Skeletal muscle cell (primary cell): ENCODE data around the gene IRX2.

ENCODE experiments used
- DNase-seq: peaks from one replicate; pipeline ENCODE4 v3.0.0-alpha.2; 2010; ENCODE audit warnings: low read depth
- H3K4me3 ChIP-seq: 2 replicates; pipeline ENCODE4 v1.5.1; 2011; ENCODE audit warnings: low read depth, mild to moderate bottlenecking, control low read depth, low read length, moderate library complexity

Gene IRX2

GRCh38 chr5:2757563-2758351, 6.3 kb upstream of the IRX2 start:
- H3K4me3 ChIP-seq = no peak overlapping the region
- peak; percentile 60 for DNase-seq

DNA sequence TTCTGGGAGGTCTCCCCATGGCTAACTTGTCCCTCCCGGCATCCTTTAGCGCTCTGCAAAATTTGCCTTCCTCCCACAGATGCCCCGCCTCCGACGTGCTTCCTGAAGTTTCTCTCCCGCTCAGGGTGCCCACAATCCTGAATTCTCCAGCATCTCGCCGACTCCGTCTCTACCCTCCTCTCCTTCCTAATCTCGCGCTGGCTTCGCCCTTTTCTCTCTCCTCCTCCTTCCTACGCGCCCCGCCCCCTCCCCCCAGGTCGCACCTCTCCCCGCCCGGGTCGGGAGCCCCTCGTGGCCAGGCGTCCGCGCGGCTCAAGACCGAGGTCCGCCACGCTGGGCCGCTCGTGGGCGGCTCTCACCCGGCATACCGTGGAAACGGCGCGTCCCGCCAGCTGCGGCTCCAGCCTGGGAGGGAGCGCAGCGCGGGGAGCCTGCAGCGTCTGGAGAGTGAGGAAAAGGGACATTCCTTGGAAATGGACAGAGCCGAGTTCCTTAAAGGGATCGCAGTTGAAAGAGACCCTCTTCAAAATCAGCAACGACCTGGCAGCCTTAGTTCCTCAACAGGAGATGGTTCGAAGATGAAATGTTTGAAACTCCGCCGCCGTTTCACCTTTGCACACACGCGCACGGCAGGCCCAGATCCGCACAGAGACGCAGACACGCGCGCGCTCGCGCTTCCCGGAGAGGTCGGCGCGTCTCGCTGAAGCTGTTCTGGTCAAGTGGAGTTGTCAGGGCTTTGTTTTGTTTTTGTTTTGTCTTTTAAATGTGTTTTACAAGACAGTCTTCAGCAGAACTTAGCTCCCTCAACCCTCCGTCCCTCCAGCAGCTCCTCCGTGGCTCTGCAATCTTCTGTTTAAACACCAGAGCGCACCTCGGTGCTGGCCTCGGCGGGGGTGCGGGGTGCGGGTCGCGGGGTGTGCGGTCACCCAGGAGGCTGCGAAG, 5.0 kb upstream of the IRX2 start:
- no peak for DNase-seq
- H3K4me3 ChIP-seq = peak overlapping the region; percentile 36

- H3K4me3 ChIP-seq = peak overlapping the region; percentile 36
- DNase-seq = no peak
Measured at GRCh38 chr5:2755681-2756171, 4.2 kb upstream of the IRX2 start.

DNA sequence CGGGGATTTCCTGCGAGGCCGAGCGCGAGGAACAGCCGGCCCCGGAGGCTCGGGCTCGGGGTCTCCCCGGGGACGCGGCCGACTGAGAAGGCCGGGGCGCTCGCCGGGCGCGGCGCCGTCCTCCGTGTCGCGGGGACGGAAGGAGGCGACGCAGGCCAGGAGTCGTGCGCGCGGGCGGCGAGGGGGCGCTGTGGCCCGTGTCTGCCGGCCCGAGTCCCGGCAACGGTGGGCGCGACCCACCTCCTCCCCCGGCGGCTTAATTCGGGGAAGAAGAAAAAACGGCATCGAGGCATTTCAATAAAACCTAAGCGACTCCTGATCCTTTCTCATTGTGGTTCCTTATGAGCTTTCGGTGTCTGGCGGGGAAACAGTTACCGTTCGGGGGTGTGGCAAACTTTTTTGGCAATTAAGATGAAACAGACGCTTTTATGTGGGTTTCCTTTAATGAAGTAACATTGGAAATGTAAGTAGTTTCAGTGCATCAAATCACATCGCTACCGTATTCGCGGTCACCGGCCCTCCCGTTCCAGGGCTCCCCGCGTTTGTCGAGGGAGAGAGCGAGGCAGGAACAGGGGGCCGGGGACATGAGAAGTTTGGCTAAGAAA, 3.7 kb upstream of the IRX2 start:
- no peak for DNase-seq

GRCh38 chr5:2754581-2755075, 3.2 kb upstream of the IRX2 start:
- no peak for DNase-seq
- no peak overlapping the region for H3K4me3 ChIP-seq

More for the DNA sequence above, 3.7 kb upstream of the IRX2 start:
- H3K4me3 ChIP-seq = no peak overlapping the region

- peak overlapping the region; percentile 37 for H3K4me3 ChIP-seq
- no peak for DNase-seq
Measured at GRCh38 chr5:2753452-2754420, 2.3 kb upstream of the IRX2 start.

DNA sequence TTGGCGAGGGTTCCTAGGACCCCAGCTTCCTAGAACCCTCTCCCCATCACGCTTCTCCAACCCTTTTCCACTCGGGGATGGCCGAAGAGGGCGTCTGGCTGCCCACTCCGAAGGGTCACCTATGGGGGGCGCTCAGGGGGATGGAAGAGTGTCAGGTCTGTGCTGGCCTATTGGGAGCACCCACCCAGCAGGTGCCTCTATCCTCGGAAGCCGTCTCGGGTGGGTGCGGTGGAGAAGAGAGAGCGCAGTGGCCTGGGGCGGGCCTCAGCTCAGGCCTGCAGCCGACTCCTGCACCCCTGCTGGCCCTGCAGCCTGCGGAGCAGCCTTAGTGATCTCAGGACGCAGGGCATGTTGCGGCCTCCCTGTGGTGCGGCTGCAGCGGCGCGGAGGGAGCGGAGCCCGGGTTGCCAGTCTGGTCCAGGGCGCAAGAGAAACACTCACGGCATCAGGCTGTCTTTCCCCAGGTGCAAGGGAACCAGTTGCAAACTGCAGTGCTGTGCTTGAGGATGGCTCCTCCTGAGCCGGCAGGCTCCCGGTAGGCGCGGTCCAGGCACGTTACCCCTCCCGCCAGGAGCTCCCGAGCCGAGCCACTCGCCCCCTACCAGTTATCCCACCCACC, 1.5 kb upstream of the IRX2 start:
- no peak for DNase-seq

DNA sequence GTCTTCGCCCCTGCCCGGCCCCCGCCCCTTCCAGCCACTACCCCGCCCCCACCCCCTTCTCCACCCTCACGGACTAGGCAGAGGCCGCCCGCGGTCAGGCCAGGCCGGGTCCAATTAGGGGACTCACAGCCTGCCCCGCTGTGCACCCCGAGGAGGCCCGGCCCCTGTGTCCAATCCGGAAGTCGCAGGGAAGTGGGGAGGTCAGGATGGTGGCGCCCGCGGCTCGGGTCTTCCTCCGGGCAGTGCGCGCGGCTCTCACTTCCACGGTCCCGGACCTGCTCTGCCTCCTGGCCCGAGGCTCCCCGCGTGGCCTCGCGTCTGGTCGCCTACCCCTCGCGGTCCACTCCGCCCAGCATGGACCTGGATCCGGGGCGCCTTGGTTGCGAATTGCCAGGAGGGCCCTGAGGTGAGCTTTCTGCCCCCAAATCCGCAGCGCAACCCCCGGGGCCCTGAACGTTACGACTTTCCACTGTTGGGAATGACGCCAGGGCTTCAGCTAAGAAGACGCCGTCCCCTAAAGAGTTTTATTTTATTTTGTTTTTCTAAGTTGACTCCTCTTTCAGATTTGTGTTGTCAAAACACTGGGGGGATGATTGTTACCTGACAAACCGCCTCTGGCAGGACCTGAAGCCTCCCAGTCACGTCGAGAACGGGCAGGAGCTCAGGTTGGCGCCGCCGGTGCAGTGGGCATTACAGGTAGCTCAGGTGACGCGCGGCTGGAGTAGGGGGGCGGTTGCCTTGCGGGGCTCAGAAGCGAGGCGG, 763 bp upstream of the IRX2 start:
- no peak for DNase-seq
- H3K4me3 ChIP-seq = peak overlapping the region; percentile 37

More for the DNA sequence above, 1.5 kb upstream of the IRX2 start:
- peak overlapping the region; percentile 37 for H3K4me3 ChIP-seq

- H3K4me3 ChIP-seq = peak overlapping the region; percentile 48
- no peak for DNase-seq
Measured at GRCh38 chr5:2750758-2751464, 566 bp downstream of the IRX2 start.

DNA sequence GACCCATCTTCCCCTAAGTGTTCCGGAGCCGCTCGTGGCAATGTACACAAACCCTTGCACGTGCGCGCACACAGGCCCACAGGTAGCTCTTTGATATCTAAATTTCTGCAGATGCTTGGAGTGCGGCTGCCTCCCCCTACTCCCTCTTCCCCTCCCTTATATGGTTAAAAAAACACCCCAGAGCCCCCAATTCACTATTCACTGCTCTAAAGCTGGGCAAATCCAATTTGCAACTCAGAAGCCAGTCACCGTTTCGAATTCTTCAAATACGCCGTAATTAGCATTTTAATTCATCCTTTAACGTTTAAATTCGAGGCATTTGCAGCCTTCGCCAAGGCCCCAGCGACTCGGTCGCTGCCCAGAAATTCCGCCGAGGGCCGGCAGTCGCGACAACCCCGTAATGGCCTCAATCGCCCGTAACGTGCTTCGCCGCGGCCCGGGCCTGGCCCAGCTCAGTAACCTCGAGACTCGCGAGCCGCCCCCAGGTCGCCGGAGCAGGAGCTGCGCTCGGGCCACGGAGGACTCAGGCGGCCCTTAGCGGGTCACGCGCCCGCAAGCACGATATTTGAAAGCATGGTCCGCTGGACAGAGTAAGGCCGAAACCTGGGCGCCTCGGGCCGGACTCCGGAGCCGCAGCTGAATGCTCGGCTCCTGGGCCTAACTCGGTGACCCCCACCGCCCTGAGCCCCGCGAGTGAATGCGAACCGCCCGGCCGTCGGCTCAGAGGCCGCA, 1.3 kb downstream of the IRX2 start:
- peak overlapping the region; percentile 48 for H3K4me3 ChIP-seq
- DNase-seq = no peak

- no peak for DNase-seq
Measured at GRCh38 chr5:2749514-2750025, 1.9 kb downstream of the IRX2 start.

DNA sequence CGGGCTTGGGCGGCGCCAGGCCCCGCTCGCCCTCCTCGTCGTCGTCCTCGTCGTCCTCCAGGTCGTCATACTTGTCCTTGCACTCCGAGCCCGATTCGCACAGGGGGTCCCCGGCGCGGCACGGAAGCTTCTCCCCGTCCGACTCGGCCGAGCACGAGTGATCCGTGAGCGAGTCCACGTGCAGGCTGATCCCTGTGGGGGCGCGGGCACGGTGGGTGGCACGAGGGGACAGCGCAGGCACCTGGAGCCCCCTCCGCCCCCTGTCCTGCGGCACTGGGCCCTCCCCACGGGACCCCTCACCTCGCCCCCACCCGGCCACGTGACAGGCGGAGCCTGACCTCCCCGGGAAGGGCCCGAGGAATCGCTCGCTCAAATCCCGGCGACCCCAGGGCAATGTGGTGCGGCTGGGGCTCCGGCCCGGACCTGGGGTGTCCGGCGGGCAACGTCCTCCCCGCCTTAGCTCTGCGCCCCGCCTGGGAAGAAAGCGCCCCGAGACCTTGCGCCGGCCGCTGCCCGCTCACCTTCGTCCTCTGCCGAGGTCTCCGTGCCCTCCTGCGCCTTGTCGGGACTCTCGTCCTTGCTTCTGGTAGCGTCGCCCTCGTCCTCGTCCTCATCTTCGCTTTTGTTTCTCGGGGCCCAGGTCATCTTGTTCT, 2.5 kb downstream of the IRX2 start:
- H3K4me3 ChIP-seq = peak overlapping the region; percentile 48
- no peak for DNase-seq

More at GRCh38 chr5:2749514-2750025, 1.9 kb downstream of the IRX2 start:
- H3K4me3 ChIP-seq = peak overlapping the region; percentile 48

- DNase-seq = no peak
- peak overlapping the region; percentile 48 for H3K4me3 ChIP-seq
Measured at GRCh38 chr5:2748179-2748860, 3.2 kb downstream of the IRX2 start.

GRCh38 chr5:2747363-2748162, 3.9 kb downstream of the IRX2 start:
- H3K4me3 ChIP-seq = peak overlapping the region; percentile 33

More at GRCh38 chr5:2747363-2748162, 3.9 kb downstream of the IRX2 start:
- no peak for DNase-seq
